SK-MEL-5 (cell line): Measurements from ENCODE around the gene PLXNA4. TPM values are rescaled to one million over a fixed set of nuclear protein-coding genes. Genes with fewer than 3 reads are reported as not detected.

Source experiments
- DNase-seq: peaks from one replicate; pipeline ENCODE4 v3.0.0-alpha.2; 2016; ENCODE audit warnings: low read depth, low spot score
- in situ Hi-C: cut with HindIII; loops from 2 replicates; pipeline ENCODE4 v1.10.0; 2016; ENCODE audit warnings: low sequenced_read_pairs, high pct_unique_total_duplicates, low pct_unique_long_range_greater_than_20kb
- total RNA-seq: library from RNA; depleted of rRNA; stranded (reverse); fragments of >200 nt; shearing (Covaris generic); gene quantifications from 2 replicates; pipeline ENCODE4 v1.2.3, GENCODE V29; 2014

PLXNA4 gene
- total RNA-seq, 1 experiment from 2014 or later, result 0.18 TPM

GRCh38 chr7:132250480-132251326 lies 325.6 kb downstream of the PLXNA4 start:
- in situ Hi-C loops, result no loop called here
- no peak for DNase-seq

DNA sequence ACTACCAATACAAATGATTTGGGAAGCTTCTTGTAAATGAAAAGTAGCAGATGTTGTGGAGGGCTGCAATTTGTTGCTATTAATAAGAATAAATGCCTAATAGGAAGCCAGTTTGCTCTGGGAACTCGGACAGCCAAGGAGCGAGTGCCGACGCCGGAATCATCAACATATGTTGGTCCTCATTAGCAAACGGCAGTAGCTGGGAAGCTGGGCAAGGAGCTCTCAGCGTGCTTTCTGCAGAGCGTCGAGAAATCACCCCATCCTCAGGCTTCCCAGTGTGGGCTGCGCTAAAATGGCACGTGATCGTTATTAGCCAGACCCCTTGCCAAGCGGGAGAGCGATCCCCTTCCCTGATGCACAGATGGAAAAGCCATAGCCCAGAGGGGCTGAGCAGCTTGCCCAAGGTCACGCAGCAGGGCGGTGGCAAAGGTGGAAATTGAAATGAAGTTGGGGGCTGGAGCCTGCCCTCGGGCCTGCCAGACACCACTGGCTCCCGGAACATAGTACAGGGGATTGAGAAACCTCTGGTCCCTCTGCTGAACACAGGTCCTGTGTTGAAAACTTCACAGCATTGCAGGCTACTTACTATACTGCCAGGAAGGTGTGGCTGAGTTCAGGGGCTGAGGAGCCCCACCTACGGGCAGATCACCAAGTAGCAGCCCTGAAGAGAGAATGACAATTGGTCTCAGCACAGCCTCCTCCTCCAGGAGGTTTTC lies 326.9 kb downstream of the PLXNA4 start:
- in situ Hi-C loops, result no loop called here
- peak; percentile 38 for DNase-seq

- DNase-seq, result no peak
- in situ Hi-C loops, result no loop called here
Measured at GRCh38 chr7:132248841-132249240, 327.4 kb downstream of the PLXNA4 start.

DNA sequence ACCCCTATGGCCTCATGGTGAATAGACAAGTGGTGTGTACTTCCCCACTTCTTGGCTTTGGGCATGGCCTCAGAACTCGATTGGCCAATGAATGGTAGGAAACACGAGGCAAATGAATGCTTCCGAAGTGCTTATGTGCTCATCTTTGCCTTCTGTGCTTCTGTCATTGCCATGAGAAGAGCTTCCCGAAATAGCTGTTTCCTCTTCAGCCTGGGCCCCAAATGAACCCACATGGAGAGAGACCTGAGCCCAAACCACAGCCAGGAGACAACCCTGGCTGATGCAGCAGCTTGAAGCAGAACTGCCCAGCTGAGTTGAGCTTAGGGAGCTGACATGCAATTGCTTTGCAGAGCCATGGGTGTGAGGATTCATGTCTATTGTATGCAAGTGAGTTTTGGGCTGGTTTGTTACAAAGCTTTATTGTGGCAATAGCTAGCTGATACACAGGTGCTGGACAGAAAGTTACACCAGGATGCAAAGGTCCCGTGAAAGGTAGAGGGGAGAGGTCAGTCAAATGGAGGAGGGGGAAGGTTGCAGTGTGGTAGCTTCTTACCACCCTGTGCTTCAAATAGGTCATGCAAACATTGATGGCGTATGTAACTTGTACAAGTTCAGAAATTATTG lies 328.2 kb downstream of the PLXNA4 start:
- DNase-seq, result no peak
- in situ Hi-C loops, result no loop called here

DNA sequence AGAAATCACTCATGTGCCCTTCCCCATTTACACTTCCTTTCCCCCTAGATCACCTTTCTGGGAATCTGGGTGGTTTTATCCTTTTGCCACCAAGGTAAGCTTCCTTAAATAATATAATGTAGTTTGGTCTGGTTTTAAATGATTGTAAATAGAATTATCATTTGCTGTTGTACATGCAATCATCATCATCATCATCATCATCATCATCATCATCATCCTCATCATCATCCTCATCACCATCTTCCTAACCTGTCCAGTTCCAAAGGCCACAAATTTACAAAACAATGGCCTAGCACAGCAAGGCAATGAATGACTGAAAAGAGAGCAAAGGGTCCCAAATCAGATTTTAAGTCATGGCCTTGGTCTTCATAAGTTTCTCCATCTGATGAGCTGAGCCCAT lies 329.7 kb downstream of the PLXNA4 start:
- DNase-seq, result no peak
- in situ Hi-C loops, result no loop called here

- in situ Hi-C loops, result no loop called here
- no peak for DNase-seq
Measured at GRCh38 chr7:132245539-132245938, 330.7 kb downstream of the PLXNA4 start.

GRCh38 chr7:132244903-132245480 lies 331.3 kb downstream of the PLXNA4 start:
- no peak for DNase-seq
- in situ Hi-C loops, result no loop called here

- no peak for DNase-seq
- in situ Hi-C loops, result no loop called here
Measured at GRCh38 chr7:132243463-132243862, 332.8 kb downstream of the PLXNA4 start.

- no peak for DNase-seq
- in situ Hi-C loops, result no loop called here
Measured at GRCh38 chr7:132243051-132243450, 333.2 kb downstream of the PLXNA4 start.

DNA sequence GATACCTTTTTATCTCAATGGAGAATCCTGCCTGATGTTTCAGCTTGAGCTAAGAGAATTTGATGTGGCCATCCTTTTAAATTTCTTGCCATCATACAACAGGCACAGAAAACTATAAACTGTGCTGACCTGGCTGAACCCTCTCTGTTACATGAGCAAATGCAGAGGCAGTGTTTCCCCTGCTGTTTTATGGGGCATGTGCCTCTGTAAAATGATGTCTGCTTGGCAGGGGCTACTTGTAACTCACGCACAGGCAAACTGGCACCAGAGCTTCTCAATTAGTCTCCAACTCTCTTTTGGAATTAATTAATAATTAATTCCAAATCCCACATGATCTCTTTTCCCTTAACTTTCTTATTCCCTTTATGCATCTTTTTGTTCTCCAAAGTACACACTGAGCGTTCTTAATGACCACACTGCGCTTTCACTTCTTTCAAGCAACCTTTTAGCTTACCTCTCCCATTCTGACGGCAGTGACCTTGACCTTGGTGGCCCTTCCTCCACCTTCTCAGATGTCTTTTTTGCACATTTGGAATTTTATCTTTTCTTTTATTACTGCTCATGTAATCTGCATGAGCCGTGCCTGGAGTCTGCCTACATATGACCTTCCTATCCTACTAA lies 334.0 kb downstream of the PLXNA4 start:
- in situ Hi-C loops, result no loop called here
- DNase-seq, result no peak

DNA sequence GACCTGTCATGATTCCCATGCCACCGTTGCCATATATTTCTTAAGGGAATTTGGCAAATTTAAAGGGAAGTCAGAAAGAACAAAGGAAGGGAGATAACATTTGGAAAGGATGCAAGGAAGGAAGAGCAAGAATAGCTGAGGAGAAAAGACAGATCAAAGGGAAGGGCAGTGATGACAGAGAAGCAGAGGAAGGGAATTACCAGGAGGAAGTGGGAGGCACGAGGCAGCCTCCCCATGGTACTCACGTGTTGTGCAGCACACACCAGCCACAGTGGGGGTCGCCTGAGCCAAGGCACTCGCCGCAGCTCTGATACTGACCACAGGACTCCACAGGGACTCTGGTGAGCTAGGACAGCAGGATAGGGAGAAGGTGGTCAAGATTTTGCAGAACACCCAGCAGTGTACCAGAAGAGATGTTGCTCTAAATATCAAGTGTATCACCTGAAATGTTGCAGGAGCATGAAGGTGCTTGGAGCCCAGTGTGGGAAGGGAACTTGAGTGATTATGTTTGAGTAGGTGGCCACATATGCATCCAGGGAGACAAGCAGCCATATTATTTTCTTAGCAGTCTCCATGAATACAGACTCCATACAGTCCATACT lies 335.3 kb downstream of the PLXNA4 start:
- DNase-seq, result no peak
- in situ Hi-C loops, result no loop called here

- in situ Hi-C loops, result no loop called here
- DNase-seq, result no peak
Measured at GRCh38 chr7:132240262-132240661, 336.0 kb downstream of the PLXNA4 start.

- in situ Hi-C loops, result no loop called here
- no peak for DNase-seq
Measured at GRCh38 chr7:132239422-132239994, 336.8 kb downstream of the PLXNA4 start.

- in situ Hi-C loops, result no loop called here
- DNase-seq, result no peak
Measured at GRCh38 chr7:132234711-132235110, 341.6 kb downstream of the PLXNA4 start.

DNA sequence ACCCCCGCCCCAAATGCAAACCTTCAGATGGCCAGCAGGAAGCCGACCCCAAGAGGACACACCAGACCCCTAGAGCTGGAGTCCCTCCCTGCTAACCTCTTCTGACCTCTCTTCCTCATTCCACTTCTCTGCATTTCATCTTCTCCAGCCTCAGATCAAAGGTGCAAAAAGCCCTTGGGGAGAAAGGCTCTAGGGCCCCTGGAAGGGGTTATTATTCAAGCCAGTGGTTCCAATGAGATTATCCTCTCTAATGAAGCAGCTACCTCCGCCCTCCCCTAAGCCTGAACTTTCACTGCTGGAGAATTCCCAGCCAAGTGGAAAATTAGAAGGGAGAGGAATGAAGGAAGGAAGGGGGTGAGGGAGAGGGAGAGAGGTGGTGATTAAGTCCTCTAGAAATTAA lies 343.9 kb downstream of the PLXNA4 start:
- DNase-seq, result no peak
- in situ Hi-C loops, result no loop called here

- in situ Hi-C loops, result no loop called here
Measured at GRCh38 chr7:132230462-132230861, 345.8 kb downstream of the PLXNA4 start.

DNA sequence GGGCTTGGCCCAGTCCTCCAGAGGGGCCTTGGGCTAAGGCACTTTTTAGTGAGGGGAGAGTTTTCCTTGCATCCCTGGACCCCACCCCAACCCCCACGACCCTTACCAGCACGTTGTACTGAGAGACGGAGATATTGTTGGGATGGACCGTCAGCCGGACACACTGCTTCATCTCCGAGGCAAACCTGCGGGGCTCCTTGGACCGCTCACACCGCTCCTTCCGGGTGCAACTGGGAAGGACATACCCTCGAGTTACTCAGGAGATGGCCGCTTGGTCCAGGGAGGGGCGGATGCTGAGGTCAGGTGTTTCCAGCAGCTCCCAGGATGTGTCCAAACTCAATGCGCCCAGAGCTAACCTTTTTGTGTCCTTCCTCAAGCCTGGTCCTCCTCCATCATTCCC lies 348.0 kb downstream of the PLXNA4 start:
- in situ Hi-C loops, result no loop called here

More at GRCh38 chr7:132230462-132230861, 345.8 kb downstream of the PLXNA4 start:
- DNase-seq, result no peak

More for the DNA sequence above, 348.0 kb downstream of the PLXNA4 start:
- no peak for DNase-seq
